Putamen (tissue), 1 donor: ENCODE data around the gene ERCC1.
"Not testable (repeated sequence)": the region's sequence is repeated elsewhere in the genome, so short reads cannot be mapped to it uniquely, and the experiment has no call there.

Experiments used
- DNase-seq: peaks from one replicate; pipeline ENCODE4 v3.0.0-alpha.2; 2016; ENCODE audit warnings: low spot score

Gene ERCC1

DNA sequence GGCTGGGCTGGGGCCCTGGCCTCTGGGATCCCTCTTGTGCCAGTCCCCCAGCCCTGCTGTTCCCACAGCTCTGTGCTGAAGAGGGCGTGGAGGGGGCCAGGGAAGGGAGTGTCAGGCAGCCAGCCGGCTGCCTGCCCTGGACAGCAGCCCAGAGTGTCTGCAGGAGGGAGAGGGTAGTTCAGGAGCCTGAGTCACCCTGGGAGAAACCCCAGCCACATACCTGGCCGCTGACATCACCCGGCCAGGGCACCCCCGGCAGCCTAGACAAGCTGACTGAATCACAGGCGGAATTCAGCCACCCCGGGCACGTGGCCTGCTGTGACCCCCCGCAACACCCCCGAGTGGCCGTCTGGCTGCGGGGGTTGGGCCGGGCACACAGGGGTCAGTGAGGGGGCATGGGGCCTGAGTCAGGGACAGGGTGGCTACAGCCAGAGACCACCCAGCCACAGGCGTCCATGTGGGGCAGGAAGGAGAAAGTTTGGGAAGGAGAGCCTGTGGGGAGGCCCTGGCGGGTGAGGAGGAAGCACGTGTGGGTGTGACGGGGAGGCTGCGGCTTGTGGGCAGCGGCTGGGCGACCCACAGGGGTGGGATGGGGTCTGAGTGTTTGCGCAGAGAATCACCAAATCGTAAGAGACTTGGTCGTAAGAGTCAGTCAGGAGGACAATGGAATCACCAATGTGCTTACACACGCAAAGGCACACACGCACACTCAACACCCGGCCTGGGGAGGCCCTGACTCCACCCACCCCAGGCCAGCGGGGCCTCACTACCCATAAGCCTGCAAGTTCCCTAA lies 32.2 kb upstream of the ERCC1 start:
- DNase-seq: no peak

DNA sequence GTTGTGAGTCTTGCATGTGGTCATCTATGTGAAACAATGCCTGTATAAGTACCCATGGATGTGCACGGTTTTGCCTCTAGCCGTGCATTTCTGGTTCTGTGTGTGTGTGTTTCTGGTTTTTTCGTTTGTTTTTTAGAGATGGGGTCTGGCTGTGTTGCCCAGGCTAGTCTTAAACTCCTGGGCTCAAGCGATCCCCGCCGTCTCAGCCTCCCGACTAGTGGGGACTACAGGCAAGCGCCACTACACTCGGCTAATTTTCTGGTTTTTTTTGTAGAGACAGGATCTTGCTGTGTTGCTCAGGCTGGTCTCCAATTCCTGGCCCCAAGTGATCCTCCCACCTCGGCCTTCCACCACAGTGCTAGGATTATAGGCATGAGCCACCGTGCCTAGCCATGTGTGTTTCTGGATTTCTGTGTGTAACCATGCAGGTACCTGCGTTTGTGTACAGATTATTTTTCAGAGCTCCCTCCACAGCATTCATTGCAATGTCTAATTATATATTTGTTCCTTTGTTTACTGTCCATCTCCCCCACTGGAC lies 28.2 kb upstream of the ERCC1 start:
- no peak for DNase-seq

- DNase-seq: no peak
Measured at GRCh38 chr19:45451131-45451849, 27.6 kb upstream of the ERCC1 start.

DNA sequence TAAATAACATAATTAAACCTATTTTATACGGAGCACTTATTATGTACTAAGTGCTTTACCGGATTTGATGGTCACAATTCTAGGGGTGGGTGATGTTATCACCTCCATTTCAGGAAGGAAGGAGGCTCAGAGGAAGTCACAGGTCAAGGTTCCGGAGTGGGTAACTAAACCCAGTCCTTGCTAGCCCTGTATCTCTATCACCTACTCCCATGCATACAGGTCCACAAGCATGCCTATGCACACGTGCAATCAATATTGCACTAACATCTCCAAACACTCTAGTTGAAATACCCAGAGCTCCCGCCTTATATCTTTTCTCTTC lies 26.3 kb upstream of the ERCC1 start:
- DNase-seq: no peak

- peak; percentile 72 for DNase-seq
Measured at GRCh38 chr19:45448887-45449299, 25.2 kb upstream of the ERCC1 start.

DNA sequence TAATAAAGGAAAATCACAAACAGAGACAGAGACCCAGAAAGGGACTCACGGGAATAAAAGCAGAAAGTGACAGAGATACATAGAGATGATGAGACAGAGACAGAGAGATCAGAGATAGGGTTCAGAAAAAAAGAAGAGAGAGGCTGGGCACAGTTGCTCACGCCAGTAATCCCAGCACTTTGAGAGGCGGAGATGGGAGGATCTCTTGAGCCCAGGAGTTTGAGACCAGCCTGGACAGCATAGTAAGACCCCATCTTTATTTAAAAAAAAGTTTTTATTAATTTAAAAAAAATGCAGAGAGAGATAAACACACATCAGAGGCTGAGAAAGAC lies 24.7 kb upstream of the ERCC1 start:
- no peak for DNase-seq

DNA sequence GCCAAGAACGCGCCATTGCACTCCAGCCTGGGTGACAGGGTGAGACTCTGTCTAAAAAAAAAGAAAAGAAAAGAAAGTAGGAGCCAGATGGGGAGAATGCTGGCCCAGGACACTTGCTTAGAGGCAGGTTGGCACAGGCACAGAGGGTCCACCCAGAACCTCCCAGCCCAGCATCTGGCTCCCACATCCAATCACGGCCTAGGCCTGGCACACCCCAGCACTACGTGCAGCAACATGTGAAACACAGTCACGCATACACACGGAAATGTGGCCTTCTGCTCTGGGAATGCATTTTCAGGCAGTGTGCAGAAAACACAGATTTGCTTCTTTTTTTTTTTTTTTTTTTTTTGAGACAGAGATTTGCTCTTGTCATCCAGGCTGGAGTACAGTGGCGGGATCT lies 23.2 kb upstream of the ERCC1 start:
- no peak for DNase-seq

DNA sequence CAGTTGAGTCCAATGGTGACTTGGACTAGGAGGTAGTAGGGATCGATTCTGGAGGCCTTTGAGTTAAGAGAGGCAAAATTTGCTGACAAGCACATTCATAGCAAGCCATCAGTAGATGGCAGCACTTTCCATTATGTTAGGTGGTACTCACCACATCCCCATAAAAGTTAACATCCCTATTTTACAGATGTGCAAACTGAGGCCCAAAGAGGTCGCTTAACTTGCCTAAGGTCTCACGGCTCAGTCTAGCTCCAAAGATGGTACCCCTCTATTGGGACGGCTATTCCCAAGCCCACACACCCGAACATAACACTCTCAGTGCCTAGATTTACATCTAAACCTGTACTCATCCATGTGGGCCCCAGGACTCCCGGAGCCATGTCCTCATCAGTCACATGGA lies 22.6 kb upstream of the ERCC1 start:
- DNase-seq: no peak

DNA sequence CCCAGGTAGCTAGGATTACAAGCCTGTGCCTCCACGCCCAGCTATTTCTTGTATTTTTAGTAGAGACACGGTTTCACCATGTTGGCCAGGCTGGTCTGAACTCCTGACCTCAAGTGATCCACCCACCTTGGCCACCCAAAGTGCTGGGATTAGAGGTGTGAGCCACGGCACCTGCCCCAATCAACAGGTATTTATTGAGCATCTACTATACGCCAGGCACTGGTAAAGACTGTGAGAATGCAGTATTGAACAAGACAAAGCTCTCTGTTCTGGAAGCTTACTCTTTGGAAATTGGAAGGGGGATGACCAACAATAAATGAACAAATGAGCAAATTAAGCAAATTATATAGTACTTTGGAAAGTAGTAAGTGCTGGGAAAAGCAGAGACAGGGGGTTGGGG lies 21.4 kb upstream of the ERCC1 start:
- DNase-seq: no peak

GRCh38 chr19:45444318-45445041 lies 20.8 kb upstream of the ERCC1 start:
- DNase-seq: peak; percentile 85

GRCh38 chr19:45443462-45444317 lies 20.0 kb upstream of the ERCC1 start:
- peak; percentile 76 for DNase-seq

- DNase-seq: no peak
Measured at GRCh38 chr19:45442778-45443461, 19.2 kb upstream of the ERCC1 start.

DNA sequence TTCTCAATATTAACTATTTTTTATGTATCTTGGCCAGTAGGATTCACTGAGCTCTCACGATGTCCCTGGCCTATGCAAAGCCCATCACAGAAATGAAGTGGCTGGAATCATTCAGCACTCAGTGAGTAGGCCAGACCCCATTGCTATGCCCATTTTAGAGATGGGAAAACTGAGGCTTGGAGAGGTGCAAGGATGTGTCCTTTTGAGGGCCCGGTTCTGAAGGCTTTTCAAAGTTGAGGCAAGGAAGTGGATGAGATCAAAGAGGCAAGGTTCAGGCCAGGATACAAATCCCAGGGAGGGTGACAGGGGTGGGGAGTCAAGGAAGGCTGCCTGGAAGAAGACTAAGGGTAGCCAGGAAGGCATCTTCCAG lies 18.7 kb upstream of the ERCC1 start:
- no peak for DNase-seq

GRCh38 chr19:45440873-45441654 lies 17.3 kb upstream of the ERCC1 start:
- DNase-seq: no peak

DNA sequence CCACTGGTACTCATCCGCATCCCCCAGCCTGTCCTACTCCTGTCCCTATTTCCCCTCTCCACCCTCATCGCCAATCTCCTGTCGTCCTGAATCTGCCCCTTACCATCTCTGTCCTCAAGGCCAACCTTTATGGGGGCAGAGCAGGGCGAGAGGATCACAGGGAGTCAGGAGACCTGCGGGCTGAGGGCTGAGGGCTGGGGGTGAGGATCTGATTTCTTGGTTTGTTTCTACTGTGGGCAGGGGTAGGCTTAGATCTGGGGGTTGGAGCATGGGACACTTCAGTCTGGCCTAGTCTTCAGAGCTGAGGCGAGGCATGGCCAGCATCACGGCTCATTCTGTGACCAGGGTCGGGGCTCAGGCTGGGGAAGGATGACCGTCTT lies 16.5 kb upstream of the ERCC1 start:
- DNase-seq: no peak

- peak; percentile 86 for DNase-seq
Measured at GRCh38 chr19:45439569-45440258, 16.0 kb upstream of the ERCC1 start.

DNA sequence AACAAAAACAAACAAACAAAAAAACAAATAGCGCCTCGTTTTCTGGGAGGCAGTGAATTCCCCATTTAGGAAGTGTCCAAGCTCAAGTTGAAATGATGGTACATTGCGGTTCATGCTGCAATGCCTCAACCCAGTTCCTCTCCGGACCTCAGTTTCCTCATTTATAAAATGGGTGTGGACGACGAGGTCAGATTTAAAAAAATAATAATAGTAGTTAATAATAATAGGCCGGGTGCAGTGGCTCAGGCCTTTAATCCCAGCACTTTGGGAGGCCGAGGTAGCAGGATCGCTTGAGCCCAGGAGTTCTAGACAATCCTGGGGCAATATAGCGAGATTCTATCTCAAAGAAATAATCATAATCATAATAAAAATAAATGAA lies 15.5 kb upstream of the ERCC1 start:
- no peak for DNase-seq

- DNase-seq: no peak
Measured at GRCh38 chr19:45437328-45437727, 13.6 kb upstream of the ERCC1 start.

- DNase-seq: not testable (repeated sequence)
Measured at GRCh38 chr19:45432543-45432942, 8.8 kb upstream of the ERCC1 start.

GRCh38 chr19:45431008-45431407 lies 7.3 kb upstream of the ERCC1 start:
- DNase-seq: not testable (repeated sequence)
